PFSK-1 (cell line): Measurements from ENCODE around the gene GMPR.

Experiments used
- FOXP2 ChIP-seq: optimal IDR thresholded peaks from 2 replicates; pipeline ENCODE3; 2011; ENCODE audit warnings: borderline replicate concordance, control low read depth, inconsistent platforms; ENCODE audit not compliant: insufficient read depth; ENCODE audit errors: extremely low read length, extremely low read depth
- SIN3A ChIP-seq: IDR thresholded peaks from 2 replicates; pipeline ENCODE4 v1.6.1; 2012; ENCODE audit warnings: mild to moderate bottlenecking, low read length, moderate library complexity, borderline replicate concordance; ENCODE audit not compliant: insufficient read depth
- TF ChIP-seq, protein P1 (sequence below), 2 experiments: IDR thresholded peaks; 2 replicates each; pipeline versions ENCODE4 v1.6.1 to v1.8.0; 2011 to 2012; ENCODE audit warnings: low read depth in 2 of 2, low read length in 2 of 2, control low read depth in 1 of 2, inconsistent platforms in 1 of 2, mild to moderate bottlenecking in 1 of 2, moderate library complexity in 1 of 2; ENCODE audit not compliant: insufficient read depth in 1 of 2

DNA sequence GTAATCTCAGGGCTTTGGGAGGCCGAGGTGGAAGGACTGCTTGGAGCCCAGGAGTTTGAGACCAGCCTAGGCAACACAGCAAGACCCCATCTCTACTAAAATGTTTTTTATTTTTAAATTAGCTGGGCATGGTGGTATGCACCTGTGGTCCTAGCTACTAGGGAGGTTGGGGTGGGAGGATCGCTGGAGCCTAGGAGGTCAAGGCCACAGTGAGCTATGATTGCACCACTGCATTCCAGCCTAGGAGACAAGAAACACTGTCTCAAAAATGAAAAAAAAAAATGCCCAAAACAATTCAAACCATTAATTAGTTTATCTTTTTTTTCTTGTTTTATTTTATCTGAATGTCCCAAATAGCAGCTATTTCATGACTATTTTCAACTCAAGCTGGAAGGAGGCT is 85.8 kb downstream of the GMPR start:
- TF ChIP-seq SIN3A (no peak), FOXP2 (no peak)
- TF ChIP-seq, protein P1, sequence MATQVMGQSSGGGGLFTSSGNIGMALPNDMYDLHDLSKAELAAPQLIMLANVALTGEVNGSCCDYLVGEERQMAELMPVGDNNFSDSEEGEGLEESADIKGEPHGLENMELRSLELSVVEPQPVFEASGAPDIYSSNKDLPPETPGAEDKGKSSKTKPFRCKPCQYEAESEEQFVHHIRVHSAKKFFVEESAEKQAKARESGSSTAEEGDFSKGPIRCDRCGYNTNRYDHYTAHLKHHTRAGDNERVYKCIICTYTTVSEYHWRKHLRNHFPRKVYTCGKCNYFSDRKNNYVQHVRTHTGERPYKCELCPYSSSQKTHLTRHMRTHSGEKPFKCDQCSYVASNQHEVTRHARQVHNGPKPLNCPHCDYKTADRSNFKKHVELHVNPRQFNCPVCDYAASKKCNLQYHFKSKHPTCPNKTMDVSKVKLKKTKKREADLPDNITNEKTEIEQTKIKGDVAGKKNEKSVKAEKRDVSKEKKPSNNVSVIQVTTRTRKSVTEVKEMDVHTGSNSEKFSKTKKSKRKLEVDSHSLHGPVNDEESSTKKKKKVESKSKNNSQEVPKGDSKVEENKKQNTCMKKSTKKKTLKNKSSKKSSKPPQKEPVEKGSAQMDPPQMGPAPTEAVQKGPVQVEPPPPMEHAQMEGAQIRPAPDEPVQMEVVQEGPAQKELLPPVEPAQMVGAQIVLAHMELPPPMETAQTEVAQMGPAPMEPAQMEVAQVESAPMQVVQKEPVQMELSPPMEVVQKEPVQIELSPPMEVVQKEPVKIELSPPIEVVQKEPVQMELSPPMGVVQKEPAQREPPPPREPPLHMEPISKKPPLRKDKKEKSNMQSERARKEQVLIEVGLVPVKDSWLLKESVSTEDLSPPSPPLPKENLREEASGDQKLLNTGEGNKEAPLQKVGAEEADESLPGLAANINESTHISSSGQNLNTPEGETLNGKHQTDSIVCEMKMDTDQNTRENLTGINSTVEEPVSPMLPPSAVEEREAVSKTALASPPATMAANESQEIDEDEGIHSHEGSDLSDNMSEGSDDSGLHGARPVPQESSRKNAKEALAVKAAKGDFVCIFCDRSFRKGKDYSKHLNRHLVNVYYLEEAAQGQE (IDR thresholded peaks at IDR 0.05; ENCODE audit: insufficient read depth in 1 of 2, low read depth in 2 of 2, low read length in 2 of 2): no peak
